ENCODE measurements around the gene IL22RA2. TPM values are rescaled to one million over a fixed set of nuclear protein-coding genes. Genes with fewer than 3 reads are reported as not detected.
A peak's percentile ranks its signal among the peaks of the same experiment; 100 is the strongest.

Gene IL22RA2
- total RNA-seq, 1 experiment from 2014 or later: not detected

GRCh38 chr6:137157601-137158000 is 15.8 kb downstream of the IL22RA2 start:
- Histone ChIP-seq H3K9me2 (replicated peaks; ENCODE audit: low read length) (no peaks in the 10 kb centered on the region), H3K79me2 (ENCODE audit: low read length) (no peaks in the 10 kb centered on the region), H3K9ac (ENCODE audit: low read length) (no peak overlapping the region), H3K4me2 (ENCODE audit: low read length) (no peak overlapping the region), H2AFZ (ENCODE audit: low read length) (no peak overlapping the region), H3K4me1 (ENCODE audit: insufficient read depth, low read length) (no peaks in the 10 kb centered on the region), H3K9me3 (ENCODE audit: low read length) (no peaks in the 10 kb centered on the region), H3K27me3 (ENCODE audit: low read length) (no peaks in the 10 kb centered on the region), H3K4me3 (ENCODE audit: low read length) (no peak overlapping the region), H3K36me3 (ENCODE audit: low read depth, low read length) (no peaks in the 10 kb centered on the region), H3F3A (ENCODE audit: low read length, unreplicated experiment) (no peaks in the 10 kb centered on the region), H3K27ac (ENCODE audit: low read length) (no peak overlapping the region), H4K20me1 (ENCODE audit: low read length) (no peaks in the 10 kb centered on the region)
- DNase-seq: no peak
- POLR2A ChIA-PET (ENCODE audit: unreplicated experiment): no interaction called here
- intact Hi-C loops (cut with micrococcal nuclease): no loop called here
- CTCF ChIA-PET: no interaction called here
- no peak for ATAC-seq
- no TSS peak for BruUV-seq (replicated peaks)
- TF ChIP-seq EZH2 (IDR thresholded peaks at IDR 0.05; ENCODE audit: low read length, unreplicated experiment) (no peak), EZH2phosphoT487 (IDR thresholded peaks at IDR 0.05; ENCODE audit: borderline replicate concordance, low read length) (no peak), CTCF (conservative IDR thresholded peaks at IDR 0.05; ENCODE audit: low read depth, low read length) (no peak)

- H3K27ac ChIP-seq (ENCODE audit: low read length): no peak overlapping the region
- H3K4me3 ChIP-seq (ENCODE audit: low read length): no peak overlapping the region
- POLR2A ChIA-PET (ENCODE audit: unreplicated experiment): no interaction called here
- no peak overlapping the region for H3K9ac ChIP-seq (ENCODE audit: low read length)
- no peaks in the 10 kb centered on the region for H3F3A ChIP-seq (ENCODE audit: low read length, unreplicated experiment)
- no peaks in the 10 kb centered on the region for H3K9me3 ChIP-seq (ENCODE audit: low read length)
- TF ChIP-seq EZH2 (IDR thresholded peaks at IDR 0.05; ENCODE audit: low read length, unreplicated experiment): no peak
- no peak for TF ChIP-seq EZH2phosphoT487 (IDR thresholded peaks at IDR 0.05; ENCODE audit: borderline replicate concordance, low read length)
- TF ChIP-seq CTCF (conservative IDR thresholded peaks at IDR 0.05; ENCODE audit: low read depth, low read length): no peak
- no peaks in the 10 kb centered on the region for H3K79me2 ChIP-seq (ENCODE audit: low read length)
- H3K4me1 ChIP-seq (ENCODE audit: insufficient read depth, low read length): no peaks in the 10 kb centered on the region
- H3K27me3 ChIP-seq (ENCODE audit: low read length): no peaks in the 10 kb centered on the region
- H3K9me2 ChIP-seq (replicated peaks; ENCODE audit: low read length): no peaks in the 10 kb centered on the region
- no peak for ATAC-seq
- CTCF ChIA-PET: no interaction called here
- intact Hi-C loops (cut with micrococcal nuclease): no loop called here
- H3K4me2 ChIP-seq (ENCODE audit: low read length): no peak overlapping the region
- H4K20me1 ChIP-seq (ENCODE audit: low read length): no peaks in the 10 kb centered on the region
- H2AFZ ChIP-seq (ENCODE audit: low read length): no peak overlapping the region
- no TSS peak for BruUV-seq (replicated peaks)
- H3K36me3 ChIP-seq (ENCODE audit: low read depth, low read length): no peaks in the 10 kb centered on the region
- DNase-seq: no peak
These were observed 16.8 kb downstream of the IL22RA2 start for GRCh38 chr6:137156650-137157049.

- no peak overlapping the region for H3K4me2 ChIP-seq (ENCODE audit: low read length)
- ChIA-PET CTCF (no interaction called here), POLR2A (ENCODE audit: unreplicated experiment) (no interaction called here)
- no peaks in the 10 kb centered on the region for H3F3A ChIP-seq (ENCODE audit: low read length, unreplicated experiment)
- intact Hi-C loops (cut with micrococcal nuclease): no loop called here
- H3K9ac ChIP-seq (ENCODE audit: low read length): no peak overlapping the region
- DNase-seq: peak; percentile 44
- no peaks in the 10 kb centered on the region for H3K9me3 ChIP-seq (ENCODE audit: low read length)
- no peaks in the 10 kb centered on the region for H3K4me1 ChIP-seq (ENCODE audit: insufficient read depth, low read length)
- H3K4me3 ChIP-seq (ENCODE audit: low read length): no peak overlapping the region
- no peaks in the 10 kb centered on the region for H3K79me2 ChIP-seq (ENCODE audit: low read length)
- TF ChIP-seq EZH2phosphoT487 (IDR thresholded peaks at IDR 0.05; ENCODE audit: borderline replicate concordance, low read length) (no peak), CTCF (conservative IDR thresholded peaks at IDR 0.05; ENCODE audit: low read depth, low read length) (peak; percentile 17; the same call in 1 of the 2 replicates), EZH2 (IDR thresholded peaks at IDR 0.05; ENCODE audit: low read length, unreplicated experiment) (no peak)
- no TSS peak for BruUV-seq (replicated peaks)
- no peak for ATAC-seq
- no peak overlapping the region for H3K27ac ChIP-seq (ENCODE audit: low read length)
- H3K9me2 ChIP-seq (replicated peaks; ENCODE audit: low read length): no peaks in the 10 kb centered on the region
- H3K36me3 ChIP-seq (ENCODE audit: low read depth, low read length): no peaks in the 10 kb centered on the region
- H3K27me3 ChIP-seq (ENCODE audit: low read length): no peaks in the 10 kb centered on the region
- no peaks in the 10 kb centered on the region for H4K20me1 ChIP-seq (ENCODE audit: low read length)
- H2AFZ ChIP-seq (ENCODE audit: low read length): no peak overlapping the region
These were observed 17.6 kb downstream of the IL22RA2 start for GRCh38 chr6:137155830-137156229.
